ENCODE data around the gene SLC13A1.
"Not testable (repeated sequence)": the region's sequence is repeated elsewhere in the genome, so short reads cannot be mapped to it uniquely, and the experiment has no call there.

The SLC13A1 gene

GRCh38 chr7:123120286-123120685, 79.5 kb downstream of the SLC13A1 start:
- no peak for DNase-seq

GRCh38 chr7:123115331-123115730, 84.4 kb downstream of the SLC13A1 start:
- DNase-seq = no peak

GRCh38 chr7:123114288-123114687, 85.5 kb downstream of the SLC13A1 start:
- no peak for DNase-seq

GRCh38 chr7:123112833-123113232, 86.9 kb downstream of the SLC13A1 start:
- no peak for DNase-seq

GRCh38 chr7:123099712-123100111, 100.1 kb downstream of the SLC13A1 start:
- no peak for DNase-seq

GRCh38 chr7:123096976-123097375, 102.8 kb downstream of the SLC13A1 start:
- DNase-seq = no peak

GRCh38 chr7:123096434-123096833, 103.3 kb downstream of the SLC13A1 start:
- DNase-seq = no peak

- DNase-seq = no peak
These were observed 109.3 kb downstream of the SLC13A1 start for GRCh38 chr7:123090456-123090855.

GRCh38 chr7:123086910-123087309, 112.9 kb downstream of the SLC13A1 start:
- not testable (repeated sequence) for DNase-seq

- not testable (repeated sequence) for DNase-seq
These were observed 114.9 kb downstream of the SLC13A1 start for GRCh38 chr7:123084861-123085260.

GRCh38 chr7:123079021-123079420, 120.7 kb downstream of the SLC13A1 start:
- no peak for DNase-seq

- DNase-seq = no peak
These were observed 123.8 kb downstream of the SLC13A1 start for GRCh38 chr7:123075838-123076467.

GRCh38 chr7:123070702-123071286, 129.0 kb downstream of the SLC13A1 start:
- no peak for DNase-seq

GRCh38 chr7:123067814-123068213, 132.0 kb downstream of the SLC13A1 start:
- no peak for DNase-seq

Data from activated effector memory CD4-positive, alpha-beta T cell treated with anti-CD3 and anti-CD28 coated beads, Interleukin-2, amount 50 U/mL, for 16 hours (primary cell).